Measurements from ENCODE around the gene E2F4.

DNA sequence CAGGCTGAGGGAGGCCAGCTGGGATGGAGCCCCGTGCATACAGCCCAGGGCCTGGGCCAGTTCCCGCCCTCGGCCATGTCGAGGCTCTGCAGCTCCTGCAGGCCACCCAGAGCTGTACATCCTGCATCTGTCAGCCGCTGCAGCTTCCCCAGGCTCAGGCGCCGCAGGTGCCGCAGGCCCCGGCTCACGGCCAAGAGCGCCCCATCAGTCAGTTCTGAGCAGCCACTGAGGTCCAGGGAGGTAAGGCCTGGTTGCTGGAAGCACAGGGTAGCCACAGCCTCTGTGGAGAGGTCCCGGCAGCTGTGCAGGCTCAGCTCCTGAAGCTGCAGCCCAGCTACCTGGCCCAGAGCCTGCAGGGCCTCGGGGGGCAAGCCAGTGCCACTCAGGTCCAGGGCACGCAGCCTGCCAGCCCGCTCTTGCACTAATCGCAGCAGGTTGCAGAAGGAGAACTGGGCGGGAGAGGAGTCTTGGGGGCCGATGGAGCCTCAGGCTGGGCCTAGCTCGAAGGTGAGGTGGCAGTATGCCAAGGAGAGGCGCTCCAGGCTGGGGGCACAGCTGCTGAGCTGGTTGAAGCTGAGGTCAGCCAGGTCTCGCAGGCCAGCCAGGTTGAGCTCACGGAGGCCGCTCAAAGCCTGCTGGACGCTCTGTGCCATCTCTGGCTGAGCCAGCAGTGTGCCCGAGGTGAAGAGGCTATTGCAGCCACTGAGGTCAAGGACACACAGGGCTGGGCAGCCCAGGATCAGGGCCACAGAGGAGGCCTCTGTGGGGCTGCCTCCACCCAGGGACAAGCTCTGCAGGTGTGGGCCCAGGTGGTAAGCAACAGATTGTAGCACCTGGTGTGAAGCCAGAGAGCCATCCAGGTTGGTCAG, 18.3 kb downstream of the E2F4 start:
- TF ChIP-seq, protein P1, sequence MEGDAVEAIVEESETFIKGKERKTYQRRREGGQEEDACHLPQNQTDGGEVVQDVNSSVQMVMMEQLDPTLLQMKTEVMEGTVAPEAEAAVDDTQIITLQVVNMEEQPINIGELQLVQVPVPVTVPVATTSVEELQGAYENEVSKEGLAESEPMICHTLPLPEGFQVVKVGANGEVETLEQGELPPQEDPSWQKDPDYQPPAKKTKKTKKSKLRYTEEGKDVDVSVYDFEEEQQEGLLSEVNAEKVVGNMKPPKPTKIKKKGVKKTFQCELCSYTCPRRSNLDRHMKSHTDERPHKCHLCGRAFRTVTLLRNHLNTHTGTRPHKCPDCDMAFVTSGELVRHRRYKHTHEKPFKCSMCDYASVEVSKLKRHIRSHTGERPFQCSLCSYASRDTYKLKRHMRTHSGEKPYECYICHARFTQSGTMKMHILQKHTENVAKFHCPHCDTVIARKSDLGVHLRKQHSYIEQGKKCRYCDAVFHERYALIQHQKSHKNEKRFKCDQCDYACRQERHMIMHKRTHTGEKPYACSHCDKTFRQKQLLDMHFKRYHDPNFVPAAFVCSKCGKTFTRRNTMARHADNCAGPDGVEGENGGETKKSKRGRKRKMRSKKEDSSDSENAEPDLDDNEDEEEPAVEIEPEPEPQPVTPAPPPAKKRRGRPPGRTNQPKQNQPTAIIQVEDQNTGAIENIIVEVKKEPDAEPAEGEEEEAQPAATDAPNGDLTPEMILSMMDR (conservative IDR thresholded peaks at IDR 0.05; ENCODE audit: low read length): no peak
- TF ChIP-seq EZH2phosphoT487 (IDR thresholded peaks at IDR 0.05; ENCODE audit: borderline replicate concordance): no peak
